Measurements from ENCODE around the gene RNU1-4. TPM values are rescaled to one million over a fixed set of nuclear protein-coding genes. Genes with fewer than 3 reads are reported as not detected.
A peak's percentile ranks its signal among the peaks of the same experiment; 100 is the strongest.
"Not testable (repeated sequence)": the region's sequence is repeated elsewhere in the genome, so short reads cannot be mapped to it uniquely, and the experiment has no call there.

Gene RNU1-4
- total RNA-seq, 4 donors from 2014 or later: under 0.01 TPM

DNA sequence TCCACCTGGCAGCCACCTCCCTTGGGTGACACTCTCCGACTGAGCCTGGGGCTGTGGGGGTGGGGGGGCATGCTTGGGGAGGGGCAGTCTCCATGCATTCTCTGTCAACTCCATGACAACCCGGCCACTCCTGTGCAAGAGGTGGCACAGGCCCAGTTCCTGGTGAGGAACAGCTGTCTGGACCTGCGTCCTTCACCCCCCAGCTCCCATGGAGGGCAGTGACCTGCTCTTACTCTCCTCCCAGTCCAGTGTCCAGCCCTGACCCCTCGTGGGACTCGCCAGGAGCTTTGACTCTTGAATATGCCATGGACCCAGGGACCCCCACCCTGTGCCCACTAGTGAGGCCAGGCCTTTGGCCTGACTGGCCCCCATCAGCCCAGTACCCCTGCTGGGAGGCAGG lies 38.0 kb upstream of the RNU1-4 start:
- H3K4me3 ChIP-seq (replicated peaks in 1 of 3); H3K4me1 ChIP-seq; H3K36me3 ChIP-seq; H3K27me3 ChIP-seq; H3K27ac ChIP-seq; intact Hi-C loops (cut with DNase I); DNase-seq; H3K9me3 ChIP-seq: not testable (repeated sequence)
- WGBS, 2 donors: no CpG with 5 or more reads among the region's 5 CpGs

DNA sequence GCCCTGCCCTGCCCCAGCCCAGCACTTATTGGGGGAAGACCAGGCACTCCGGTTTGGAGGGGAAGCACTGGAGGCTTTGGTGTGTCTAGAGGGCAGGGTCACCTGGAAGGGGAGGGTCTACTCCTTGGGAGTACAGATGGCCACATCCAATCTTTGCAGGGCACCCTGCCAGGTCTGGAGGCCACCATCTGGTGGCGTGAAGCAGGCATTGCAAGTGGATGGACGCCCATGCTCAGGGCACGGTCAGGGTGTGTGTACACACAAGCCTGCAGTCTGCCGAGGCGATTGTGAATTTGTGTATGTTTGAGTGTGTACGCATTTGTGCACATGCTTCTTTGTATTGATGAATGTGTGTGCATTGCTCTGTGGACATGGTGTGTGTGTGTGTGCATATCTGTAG lies 37.2 kb upstream of the RNU1-4 start:
- DNase-seq; intact Hi-C loops (cut with DNase I); H3K27ac ChIP-seq; H3K36me3 ChIP-seq; H3K9me3 ChIP-seq; H3K4me1 ChIP-seq; H3K27me3 ChIP-seq; H3K4me3 ChIP-seq (replicated peaks in 1 of 3): not testable (repeated sequence)
- 17% methylated on average over 1 of the region's 7 CpGs; no CpG with 5 or more reads in 1 of the 2 donors for WGBS, 2 donors
- TF ChIP-seq CTCF (IDR thresholded peaks at IDR 0.05): peak in 1 of 6 experiments; percentile 24

DNA sequence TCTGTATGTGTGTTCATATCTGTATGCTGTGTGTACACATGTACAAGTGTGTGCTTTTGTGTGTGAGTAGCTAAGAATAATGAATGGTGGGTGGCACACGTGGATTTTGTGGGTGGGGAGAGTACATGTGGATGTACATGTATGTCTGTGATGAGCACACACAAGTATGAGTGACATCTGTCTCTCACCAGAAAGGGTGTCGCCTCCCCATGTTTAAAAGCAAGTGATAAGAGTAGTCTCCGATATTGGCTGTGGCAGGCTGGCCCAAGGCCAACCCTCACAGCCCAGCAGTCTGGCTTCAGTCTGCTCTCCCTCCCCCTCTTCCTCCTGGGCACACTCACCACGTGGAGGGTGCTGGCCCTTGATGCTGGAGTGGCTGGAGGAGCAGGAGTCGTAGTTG lies 36.7 kb upstream of the RNU1-4 start:
- H3K36me3 ChIP-seq; H3K27ac ChIP-seq; intact Hi-C loops (cut with DNase I); H3K4me3 ChIP-seq (replicated peaks in 1 of 3); H3K9me3 ChIP-seq; H3K4me1 ChIP-seq; H3K27me3 ChIP-seq: not testable (repeated sequence)
- peak; percentile 52 to 69 for DNase-seq
- WGBS, 2 donors: 17% methylated on average over 1 to 3 of the region's 5 CpGs

DNA sequence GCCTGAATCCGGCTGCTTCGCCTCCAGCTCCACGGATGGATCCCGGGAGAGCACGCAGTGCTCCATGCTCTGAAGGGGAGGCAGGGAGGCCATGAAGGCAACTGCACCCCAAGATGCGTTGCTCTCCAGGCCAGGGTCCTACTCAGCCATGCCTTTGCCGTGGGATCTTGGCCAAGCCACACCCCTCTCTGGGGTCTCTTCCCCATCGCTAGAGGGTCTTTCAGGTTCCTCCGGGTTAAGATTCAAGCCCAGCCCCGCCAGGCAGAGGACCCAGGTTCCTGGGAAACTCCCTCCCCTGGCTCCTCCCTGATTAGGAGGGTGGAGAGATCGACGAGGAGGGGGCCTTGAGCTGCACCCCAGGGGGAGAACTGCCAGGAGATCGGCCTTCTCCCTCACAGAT lies 36.2 kb upstream of the RNU1-4 start:
- H3K4me3 ChIP-seq (replicated peaks in 1 of 3); H3K36me3 ChIP-seq; H3K27me3 ChIP-seq; DNase-seq; H3K9me3 ChIP-seq; H3K4me1 ChIP-seq; intact Hi-C loops (cut with DNase I); H3K27ac ChIP-seq: not testable (repeated sequence)
- WGBS, 2 donors: 80% methylated on average over 2 of the region's 13 CpGs; no CpG with 5 or more reads in 1 of the 2 donors

GRCh38 chr1:16704502-16705100 lies 35.7 kb upstream of the RNU1-4 start:
- H3K27me3 ChIP-seq; H3K4me1 ChIP-seq; H3K27ac ChIP-seq; H3K9me3 ChIP-seq; H3K4me3 ChIP-seq (replicated peaks in 1 of 3); H3K36me3 ChIP-seq; intact Hi-C loops (cut with DNase I): not testable (repeated sequence)
- DNase-seq: peak in 1 of 2 donors; percentile 45
- WGBS, 2 donors: 61% methylated on average over 5 of the region's 16 CpGs; no CpG with 5 or more reads in 1 of the 2 donors

DNA sequence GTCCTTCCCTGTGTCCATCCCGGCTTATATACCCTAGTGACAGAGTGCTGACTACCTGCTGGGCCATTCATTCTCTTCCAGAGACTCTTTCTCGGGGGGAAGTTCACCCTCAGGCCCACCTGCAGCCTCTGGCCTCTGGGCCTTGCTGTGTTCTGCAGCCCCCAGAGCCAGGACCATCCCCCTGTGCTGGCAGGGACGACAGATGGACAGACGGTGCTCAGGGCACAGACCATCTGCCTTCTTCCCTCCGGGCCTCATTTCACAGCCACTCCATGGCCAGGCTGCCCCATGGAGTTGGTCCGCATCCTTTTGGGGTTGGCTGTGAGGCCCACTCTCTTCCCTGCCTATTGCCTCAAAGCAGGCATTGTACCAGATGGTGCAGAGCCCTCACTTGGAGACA lies 34.0 kb upstream of the RNU1-4 start:
- 88% methylated on average over 5 of the region's 6 CpGs; no CpG with 5 or more reads in 1 of the 2 donors for WGBS, 2 donors

DNA sequence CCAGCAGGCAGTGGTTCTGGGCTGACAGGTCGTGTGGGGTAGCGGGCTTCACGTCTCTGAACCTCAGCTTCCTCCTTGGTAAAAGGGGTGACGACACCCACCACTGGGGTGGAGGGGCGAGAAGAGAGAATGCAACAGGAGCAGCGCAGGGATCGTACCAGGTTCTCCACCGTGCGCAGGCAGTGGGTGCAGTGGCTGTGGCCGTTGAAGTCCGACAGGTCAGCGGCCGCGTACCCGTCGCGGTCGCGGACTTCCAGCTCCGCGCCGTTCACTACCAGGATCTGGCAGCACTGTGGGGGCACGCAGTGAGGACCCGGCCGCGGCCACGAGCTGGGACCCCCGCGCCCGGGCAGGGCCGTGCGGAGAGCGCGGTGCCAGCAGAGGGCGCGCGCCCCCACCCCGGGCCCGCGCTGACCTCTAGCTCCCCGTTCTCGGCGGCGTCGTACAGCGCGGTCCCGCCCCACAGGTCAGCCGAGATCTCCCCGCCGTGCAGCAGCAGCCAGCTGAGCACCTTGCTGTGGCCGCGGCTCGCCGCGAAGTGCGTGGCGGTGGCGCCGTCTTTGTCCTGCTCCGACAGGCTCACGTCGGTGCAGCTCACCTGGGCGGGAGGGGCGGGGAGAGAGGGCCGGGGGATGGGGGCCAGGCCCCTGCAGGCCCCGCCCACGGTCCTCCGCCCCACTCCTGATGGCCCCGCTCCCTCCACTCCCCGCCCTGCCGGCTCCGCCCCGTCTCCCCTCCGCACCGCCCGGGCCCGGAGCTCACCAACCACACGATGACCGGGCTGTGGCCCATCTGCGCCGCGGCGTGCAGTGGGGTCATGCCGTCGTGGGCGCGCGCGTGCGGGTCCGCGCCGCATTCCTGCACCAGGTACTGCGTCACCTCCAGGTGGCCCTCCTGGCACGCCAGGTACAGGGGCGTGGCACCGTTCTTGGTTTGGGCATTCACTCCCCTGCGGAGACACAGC lies 32.9 kb upstream of the RNU1-4 start:
- H3K4me1 ChIP-seq; intact Hi-C loops (cut with DNase I); H3K36me3 ChIP-seq; H3K9me3 ChIP-seq; H3K27me3 ChIP-seq: not testable (repeated sequence)
- peak in 1 of 2 donors; percentile 25 for TF ChIP-seq POLR2A (IDR thresholded peaks at IDR 0.05)
- peak in 1 of 6 experiments; percentile 29 for TF ChIP-seq CTCF (IDR thresholded peaks at IDR 0.05)
- 1 to 18% methylated on average over 18 to 52 of the region's 99 CpGs for WGBS, 2 donors
- Histone ChIP-seq H3K27ac (peak overlapping the region in 1 of 3 donors; percentile 24), H3K4me3 (replicated peaks in 1 of 3) (peak overlapping the region in 1 of 3 donors; percentile 14)
- peak; percentile 45 to 48 for DNase-seq

More for the DNA sequence above, 34.0 kb upstream of the RNU1-4 start:
- H3K27ac ChIP-seq; H3K36me3 ChIP-seq; DNase-seq; H3K9me3 ChIP-seq; intact Hi-C loops (cut with DNase I); H3K4me1 ChIP-seq; H3K27me3 ChIP-seq; H3K4me3 ChIP-seq (replicated peaks in 1 of 3): not testable (repeated sequence)

- H3K4me3 ChIP-seq (replicated peaks in 1 of 3); H3K9me3 ChIP-seq; H3K36me3 ChIP-seq; H3K27ac ChIP-seq; DNase-seq; intact Hi-C loops (cut with DNase I); H3K4me1 ChIP-seq; H3K27me3 ChIP-seq: not testable (repeated sequence)
- no CpG with 5 or more reads among the region's 6 CpGs for WGBS, 2 donors
Observed at GRCh38 chr1:16708704-16709103, 31.6 kb upstream of the RNU1-4 start.

Measured in thyroid gland (tissue), 4 donors.